HG02759 (cell line): ENCODE measurements around the gene ANK2.

ENCODE experiments used
- ATAC-seq: cut with Tn5 transposase; IDR thresholded peaks from one replicate; pipeline ENCODE4 v1.9.1; 2021; ENCODE audit warnings: mild to moderate bottlenecking, moderate library complexity; ENCODE audit not compliant: unreplicated experiment

The ANK2 gene

DNA sequence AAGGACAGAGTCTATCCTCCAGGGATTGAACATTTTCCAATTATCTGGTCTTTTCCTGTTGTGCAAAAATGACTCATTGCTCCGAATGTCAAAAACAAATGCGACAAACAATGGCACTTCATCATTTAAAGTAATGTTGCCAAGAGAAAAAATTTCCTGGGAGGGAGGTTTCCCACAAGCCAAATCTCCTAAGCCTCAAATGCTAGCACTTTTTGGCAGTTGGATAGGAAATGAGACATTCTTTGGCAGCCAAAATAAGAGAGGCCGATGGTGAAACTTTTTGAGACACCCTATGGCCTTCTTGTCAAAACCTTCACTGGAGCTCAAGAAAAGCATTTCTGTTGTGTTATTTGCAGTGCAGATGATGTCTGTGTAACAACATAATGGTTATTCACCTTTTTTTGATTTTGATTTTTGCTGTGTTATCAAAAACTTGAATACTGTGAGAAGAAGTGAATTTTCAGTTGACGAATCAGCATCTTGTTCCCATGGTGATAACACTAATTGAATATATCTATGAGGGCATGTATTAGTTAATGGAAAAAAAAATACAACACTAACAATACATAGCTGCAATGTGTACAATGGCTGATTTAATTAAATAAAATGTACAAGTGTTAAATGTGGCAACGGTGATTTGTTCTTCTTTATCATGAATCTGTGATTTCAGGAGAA lies 333.8 kb downstream of the ANK2 start:
- no peak for ATAC-seq

DNA sequence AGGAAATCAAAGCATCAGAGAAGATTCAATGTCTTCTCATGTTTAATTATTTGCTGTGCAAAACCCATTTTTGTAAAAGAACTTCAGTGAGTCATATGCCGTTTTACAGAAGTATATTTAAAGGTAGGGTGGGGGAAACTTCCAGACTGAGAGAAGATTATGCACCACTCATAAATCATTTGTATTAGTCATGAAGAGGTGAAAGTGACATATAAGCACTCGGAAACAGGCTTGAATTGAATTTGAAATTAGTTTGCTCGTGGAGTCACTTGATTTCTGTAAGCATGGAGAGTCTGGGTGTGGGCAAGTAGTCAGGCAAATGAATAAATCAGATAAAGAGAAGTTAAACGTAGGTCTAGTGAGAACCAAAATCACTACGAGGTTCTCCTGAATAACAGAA lies 335.1 kb downstream of the ANK2 start:
- no peak for ATAC-seq

DNA sequence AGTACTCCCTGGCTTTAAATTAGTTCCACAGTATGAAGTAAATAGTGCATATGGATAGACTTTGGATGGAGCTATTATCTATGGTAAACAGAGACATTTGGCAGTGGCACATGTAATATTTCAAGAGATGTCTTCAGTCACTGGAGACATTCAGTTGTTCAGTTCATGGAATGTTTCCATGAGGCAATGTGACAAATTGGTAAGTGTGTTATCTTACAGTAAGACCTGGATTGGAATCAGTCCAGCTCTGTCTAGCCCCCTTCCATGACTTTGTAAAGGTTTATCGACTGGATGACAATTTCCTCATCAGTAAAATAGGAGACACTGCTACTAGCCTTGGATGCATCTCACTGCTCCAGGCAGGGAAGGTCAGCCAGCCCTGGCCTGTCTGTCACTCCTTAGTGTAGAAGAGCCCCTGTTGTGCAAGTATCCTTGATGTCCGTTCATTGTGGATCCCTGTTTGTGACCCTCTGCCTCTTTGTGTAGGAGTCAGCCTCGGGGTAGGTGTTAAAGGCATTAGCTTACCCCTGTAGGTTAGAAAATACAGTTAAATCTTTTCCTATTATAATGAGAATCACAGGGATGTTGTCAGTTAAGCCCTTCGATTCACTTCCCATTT lies 335.9 kb downstream of the ANK2 start:
- no peak for ATAC-seq

- no peak for ATAC-seq
Measured at GRCh38 chr4:113389160-113389559, 339.7 kb downstream of the ANK2 start.

DNA sequence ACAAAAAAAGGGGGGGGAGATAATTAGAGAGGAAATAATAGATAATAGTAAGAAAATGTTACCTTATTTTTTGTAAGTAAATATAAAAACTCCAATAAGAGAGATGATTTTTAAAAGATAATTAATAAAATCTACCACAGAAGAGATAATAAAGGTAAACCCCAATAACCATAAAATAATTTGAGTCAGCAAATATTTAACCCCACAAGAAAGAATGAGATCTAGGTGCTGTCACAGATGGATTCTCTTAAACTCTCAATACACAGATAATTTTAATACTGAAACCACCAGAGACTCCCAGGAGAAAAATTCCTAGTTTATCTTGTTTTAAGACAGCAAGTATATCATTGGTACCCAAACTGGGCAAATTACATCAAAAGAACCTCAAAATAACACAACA lies 341.4 kb downstream of the ANK2 start:
- no peak for ATAC-seq

DNA sequence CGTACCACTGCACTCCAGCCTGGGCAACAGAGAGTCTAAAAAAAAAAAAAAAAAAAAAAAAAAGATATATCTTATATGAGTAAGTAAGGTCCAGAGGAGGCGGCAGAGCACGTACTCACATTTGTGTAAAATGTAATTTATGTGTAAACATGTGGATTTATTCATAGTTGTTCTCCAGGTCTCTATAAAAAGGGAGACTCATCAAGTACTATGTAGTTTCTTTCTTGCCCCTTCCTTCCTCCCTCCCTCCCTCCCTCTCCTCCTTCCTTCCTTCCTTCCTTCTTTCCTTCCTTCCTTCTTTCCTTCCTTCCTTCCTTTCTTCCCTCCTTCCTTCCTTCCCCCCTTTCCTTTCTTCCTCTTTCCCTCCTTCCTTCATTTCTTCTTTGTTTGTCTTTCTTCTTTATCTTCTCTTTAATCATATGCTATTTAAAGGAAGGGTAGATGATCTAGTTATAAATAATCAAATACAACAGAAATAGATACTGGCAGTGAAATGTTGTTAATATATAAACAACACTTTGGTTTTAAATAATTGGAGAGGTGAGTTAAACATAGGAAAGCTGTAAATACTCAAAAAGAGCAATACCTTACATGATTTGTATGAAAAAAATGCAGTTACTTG lies 344.8 kb downstream of the ANK2 start:
- ATAC-seq: no peak

DNA sequence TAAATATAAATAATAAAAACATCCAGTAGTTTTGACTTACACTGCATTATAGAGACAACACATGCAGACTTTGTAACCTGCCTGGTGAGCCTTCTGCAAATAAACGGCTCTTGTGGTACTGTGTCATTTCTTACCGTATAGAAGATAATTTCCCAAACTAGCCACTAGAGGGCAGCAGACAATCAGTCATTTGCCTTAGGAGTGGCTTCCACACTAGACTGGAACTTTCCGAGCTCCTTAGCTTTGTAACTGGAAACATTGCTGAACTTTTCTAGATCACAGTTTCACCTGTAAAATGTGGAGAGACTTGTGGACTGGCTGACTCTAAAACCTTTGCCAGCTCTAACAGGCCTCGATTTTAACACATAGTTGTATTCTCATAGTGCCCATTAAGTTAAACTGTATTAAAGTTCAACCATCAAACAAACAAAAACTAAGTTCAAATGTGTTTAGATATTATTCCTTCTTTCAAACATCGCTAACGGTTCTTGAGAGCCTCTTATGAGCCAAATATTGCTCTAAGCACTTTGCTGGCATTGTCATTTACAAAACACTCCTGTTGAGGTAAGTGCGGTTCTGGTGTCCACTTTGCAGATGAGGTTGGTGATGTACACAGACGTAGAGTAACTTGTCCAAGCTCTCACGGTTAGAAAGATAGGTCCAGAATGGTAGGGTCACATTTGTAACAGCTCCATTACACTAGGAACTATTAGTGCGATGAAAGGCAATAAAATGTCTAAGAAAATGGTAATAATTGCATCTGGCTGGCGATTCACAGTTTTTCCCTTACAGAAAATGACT lies 345.5 kb downstream of the ANK2 start:
- ATAC-seq: peak; percentile 98

- no peak for ATAC-seq
Measured at GRCh38 chr4:113397114-113397701, 347.8 kb downstream of the ANK2 start.

DNA sequence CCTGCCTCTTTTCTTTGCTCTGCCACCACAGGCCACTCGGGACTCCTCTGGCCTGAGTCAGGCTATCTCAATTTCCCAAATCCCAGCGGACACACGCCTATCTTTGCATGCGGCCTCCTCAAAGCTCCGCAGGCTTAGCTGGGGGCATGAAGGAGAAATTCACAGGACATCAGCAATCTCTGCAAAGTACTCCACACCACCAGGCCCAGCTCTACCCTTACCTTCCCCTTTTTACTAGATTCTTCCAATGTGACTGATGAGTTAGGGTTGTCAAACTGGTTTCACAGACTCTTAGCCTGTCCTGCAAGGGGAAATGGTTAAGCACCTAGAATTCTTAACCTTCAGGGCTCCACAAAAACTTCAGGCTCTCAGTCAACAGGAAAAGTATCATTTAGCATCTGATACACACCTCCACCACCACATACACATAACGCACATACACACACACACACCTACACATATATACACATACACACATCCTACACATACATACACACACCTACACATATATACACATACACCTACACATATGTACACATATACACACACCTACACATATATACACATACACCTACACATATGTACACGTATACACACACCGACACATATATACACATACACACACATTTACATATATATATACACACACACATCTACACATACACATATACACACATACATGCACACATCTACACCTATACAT lies 349.1 kb downstream of the ANK2 start:
- no peak for ATAC-seq

DNA sequence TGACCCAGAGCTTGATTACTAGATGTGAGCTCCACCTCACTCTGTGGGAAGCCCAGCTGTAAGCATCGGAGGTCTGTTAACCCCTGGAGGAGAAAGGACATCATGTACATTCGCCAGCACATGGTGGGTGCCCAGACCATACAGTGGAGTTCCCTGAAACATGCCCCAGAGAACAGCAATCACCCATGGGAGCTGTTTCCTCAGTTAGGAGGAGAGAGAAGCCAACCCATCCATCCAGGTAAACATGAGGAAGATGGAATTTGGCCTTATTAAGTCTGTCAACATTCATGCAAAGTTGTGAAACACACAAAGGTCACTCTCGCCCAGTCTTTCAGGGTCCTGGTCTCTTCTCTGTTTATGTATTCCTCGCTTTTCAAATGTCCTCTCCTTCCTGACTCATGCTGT lies 354.7 kb downstream of the ANK2 start:
- no peak for ATAC-seq

GRCh38 chr4:113404841-113405240 lies 355.4 kb downstream of the ANK2 start:
- ATAC-seq: no peak

DNA sequence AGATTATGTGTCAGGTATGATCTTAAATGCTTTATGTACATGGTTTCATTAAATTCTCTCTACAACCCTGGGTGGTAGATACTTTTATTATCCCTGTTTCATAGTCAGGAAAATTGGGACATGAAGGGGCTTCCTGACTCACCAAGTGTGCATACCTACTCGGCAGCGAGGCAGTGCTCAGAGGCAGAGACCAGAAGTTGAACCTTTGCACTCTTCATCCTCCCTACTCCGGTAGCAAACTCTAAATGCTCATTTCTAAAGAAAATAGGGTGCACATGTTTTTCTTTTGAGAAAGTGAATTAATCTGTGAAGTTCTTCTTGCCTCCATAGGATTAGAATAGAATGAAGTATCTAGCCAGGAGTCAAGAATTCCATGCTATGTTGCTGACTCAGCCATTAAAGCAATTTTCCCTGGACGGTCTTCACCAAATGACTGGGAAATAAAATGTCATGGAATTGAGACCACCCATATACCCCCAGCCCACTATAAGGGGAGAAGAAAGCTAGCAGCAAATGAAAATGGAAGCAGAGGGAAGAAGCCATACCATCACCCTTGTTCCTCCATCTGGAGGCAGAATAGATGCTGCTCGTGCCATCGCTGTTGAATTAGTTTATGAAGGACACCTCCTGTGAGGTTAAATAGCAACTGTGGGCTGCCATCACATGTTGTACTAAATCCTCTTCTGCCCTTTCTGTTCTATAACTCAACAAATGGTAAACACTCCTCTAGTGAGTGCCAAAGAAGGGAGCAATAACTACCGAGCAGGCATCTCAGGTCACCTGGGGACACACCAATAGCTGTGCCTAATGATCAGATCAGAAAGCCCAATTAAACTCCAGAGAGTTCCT lies 356.6 kb downstream of the ANK2 start:
- ATAC-seq: no peak

DNA sequence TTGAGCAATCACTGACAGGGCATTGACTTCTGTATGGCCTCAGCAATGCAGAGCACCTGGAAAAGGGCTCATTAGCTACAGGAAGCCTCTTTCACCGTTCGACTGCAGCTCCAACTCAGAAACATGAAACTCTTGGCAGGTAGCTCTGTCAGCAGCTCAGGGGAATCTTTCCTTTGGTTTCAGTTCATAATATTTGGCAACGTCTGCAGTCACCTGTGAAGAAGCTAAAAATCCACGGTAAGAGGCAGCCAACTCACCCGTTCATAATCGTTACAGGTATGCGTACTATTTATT lies 357.2 kb downstream of the ANK2 start:
- no peak for ATAC-seq

DNA sequence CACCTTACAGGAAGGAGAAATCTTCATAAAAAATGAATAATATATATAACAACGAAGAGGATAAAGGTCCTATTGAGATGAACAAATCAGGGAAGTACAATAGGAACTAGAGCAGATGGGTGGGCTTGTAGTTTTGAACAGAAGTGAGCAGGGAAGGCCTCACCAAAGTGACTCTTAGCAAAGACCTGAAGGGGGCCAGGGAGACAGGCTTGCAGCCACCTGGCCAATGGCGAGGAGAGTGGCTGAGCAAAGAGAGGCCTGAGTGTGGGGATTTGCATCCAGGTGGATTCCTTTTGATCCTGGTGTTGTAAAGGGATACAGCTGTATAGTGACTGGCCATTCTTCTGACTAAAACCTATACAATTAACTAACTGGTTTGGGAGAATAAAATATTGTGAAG lies 358.0 kb downstream of the ANK2 start:
- ATAC-seq: no peak

GRCh38 chr4:113409181-113409580 lies 359.7 kb downstream of the ANK2 start:
- ATAC-seq: no peak

DNA sequence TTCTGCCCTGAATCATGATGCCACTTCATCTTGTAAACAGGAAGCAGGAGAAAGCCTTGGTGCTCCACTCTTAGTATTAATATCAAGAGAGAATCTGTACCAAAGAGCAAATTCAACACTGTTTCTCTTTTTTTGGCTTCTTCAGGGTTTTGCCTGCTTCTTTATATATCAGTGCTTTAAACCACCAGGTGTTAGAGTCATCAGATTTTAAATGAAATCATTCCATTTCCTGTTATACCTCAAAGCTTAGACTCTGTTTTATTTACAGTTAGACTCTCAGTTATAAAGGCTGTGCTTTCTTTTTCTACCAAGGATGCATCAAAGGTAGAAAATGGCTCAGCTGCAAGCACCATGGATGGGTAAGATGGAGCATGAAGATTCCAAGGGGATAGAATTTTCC lies 361.2 kb downstream of the ANK2 start:
- no peak for ATAC-seq

DNA sequence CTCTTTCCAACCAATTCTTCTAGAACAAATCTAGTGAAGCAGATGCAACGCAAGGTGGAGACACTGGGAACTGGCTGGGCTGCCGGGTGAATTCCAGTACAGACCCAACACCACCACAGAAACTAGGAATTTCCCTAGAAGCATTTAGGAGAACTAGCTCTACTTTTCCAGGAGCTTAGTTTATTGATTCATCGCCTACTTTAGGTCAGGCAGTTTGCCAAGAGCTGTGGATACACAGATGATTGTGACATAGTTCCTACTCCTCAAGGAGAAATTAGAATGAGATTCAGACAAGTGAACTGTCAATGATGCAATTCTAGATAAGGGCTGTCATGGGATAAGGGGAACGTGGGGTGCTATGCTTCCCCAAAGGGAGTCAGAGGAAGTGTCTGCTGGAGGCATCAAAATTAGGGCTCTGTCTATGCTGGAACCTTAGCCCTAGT lies 362.1 kb downstream of the ANK2 start:
- no peak for ATAC-seq

GRCh38 chr4:113419631-113420030 lies 370.2 kb downstream of the ANK2 start:
- ATAC-seq: no peak

DNA sequence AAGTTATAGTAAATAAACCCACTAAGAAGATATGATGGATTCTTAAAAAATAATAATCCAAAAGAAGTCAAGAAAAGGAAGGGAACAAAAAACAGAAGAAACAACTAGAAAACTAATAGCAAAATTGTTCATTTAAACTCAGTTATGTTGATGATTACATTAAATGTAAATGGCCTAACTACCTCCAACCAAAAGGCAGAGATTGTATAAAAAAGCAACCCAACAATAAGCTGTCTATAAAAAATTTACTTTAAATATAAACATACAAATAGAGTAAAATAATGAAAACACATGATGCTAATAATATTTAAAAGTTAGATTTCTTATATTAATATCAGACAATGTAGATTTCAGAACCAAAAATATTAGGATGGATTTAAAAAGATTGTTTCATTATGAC lies 371.5 kb downstream of the ANK2 start:
- no peak for ATAC-seq

GRCh38 chr4:113423631-113424030 lies 374.2 kb downstream of the ANK2 start:
- no peak for ATAC-seq
